Caki2 (cell line): Measurements from ENCODE around the gene NFATC3. TPM values are rescaled to one million over a fixed set of nuclear protein-coding genes. Genes with fewer than 3 reads are reported as not detected.
A peak's percentile ranks its signal among the peaks of the same experiment; 100 is the strongest.

Experiments used
- DNase-seq: peaks from one replicate; pipeline ENCODE4 v3.0.0-alpha.2; 2015; ENCODE audit warnings: low read depth
- in situ Hi-C: cut with HindIII; loops from 2 replicates; pipeline ENCODE4 v1.10.0; 2016; ENCODE audit warnings: low sequenced_read_pairs, low pct_unique_long_range_greater_than_20kb, mixed read lengths
- total RNA-seq: library from RNA; depleted of rRNA; stranded (reverse); fragments of >200 nt; shearing (Covaris generic); gene quantifications from 2 replicates; pipeline ENCODE4 v1.2.3, GENCODE V29; 2014; ENCODE audit warnings: low replicate concordance

Gene NFATC3
- total RNA-seq, 1 experiment from 2014 or later = 15.9 TPM

DNA sequence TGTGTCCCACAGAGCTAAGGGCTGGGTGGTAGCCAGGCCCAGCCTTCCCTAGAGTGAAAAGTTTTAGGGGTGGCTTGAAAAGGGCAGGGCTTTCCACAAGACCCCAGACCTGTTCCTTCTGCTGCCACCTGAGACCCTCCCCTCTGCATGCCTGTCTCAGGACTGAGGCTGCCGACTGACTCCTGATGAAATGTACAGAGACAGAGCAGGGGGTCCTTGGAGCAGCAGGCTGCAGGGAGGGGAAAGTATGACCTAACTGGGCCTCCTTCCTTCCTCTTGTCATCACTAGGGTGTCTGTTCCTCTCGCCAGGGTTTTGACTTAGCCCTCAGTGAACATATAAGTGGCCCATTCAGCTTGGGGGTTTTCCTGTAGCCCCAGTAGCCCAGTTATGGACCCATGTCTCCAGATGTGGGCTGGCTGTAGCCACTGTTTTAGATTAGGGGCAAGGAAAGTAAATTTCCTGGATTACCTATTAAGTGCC is 14.9 kb upstream of the NFATC3 start:
- DNase-seq = no peak
- in situ Hi-C loops = loop anchor here (25.0 kb wide), 2 partner anchors 142 to 183 kb away; partner anchors contain the start of genes NRN1L and PSKH1

DNA sequence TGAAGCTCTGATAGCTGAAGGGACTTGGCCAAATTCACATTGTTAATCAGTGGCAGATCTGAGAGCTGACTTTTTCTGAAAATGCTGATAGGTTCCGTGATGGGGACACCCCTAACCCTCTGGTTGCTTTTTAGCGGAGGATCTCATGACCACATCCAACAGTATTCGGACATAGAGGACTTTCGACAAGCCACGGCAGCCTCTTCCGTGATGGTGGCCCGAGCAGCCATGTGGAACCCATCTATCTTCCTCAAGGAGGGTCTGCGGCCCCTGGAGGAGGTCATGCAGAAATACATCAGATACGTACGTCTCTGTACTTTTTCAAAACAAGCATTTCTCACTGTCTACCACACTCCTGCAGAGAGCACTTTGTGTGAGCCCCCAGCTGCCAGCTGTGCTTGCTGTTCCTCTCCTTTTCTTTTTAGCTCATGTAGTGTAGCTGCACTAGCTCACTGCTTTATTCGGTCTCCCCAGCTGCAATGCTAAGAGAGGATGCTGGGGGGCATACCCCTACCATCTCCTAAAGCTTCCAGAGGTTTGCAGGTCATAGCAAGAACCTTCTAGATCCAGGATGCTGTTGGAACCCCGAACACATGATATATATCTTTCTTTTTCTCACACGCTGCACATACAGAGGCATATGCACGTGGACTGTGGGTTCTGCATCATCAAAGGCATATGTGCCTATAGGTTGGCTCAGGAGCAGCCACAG is 14.2 kb upstream of the NFATC3 start:
- DNase-seq = no peak
- in situ Hi-C loops = loop anchor here (25.0 kb wide), 2 partner anchors 141 to 184 kb away; partner anchors contain the start of genes NRN1L and PSKH1

DNA sequence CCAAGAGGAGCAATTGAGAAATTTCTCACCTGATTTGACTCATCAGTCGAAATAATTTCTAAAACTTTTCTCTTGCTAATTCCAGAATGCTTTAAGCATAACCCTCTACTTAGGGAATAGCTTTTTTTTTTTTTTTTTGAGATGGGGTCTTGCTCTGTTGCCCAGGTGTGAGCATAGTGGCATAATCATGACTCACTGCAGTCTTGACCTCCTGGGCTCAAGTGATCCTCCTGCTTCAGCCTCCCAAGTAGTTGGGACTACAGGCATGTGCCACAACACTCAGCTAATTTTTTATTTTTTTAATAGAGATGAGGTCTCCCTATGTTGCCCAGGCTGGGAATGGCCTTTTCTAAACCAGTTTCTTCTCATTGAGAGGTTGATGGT is 13.7 kb upstream of the NFATC3 start:
- in situ Hi-C loops = loop anchor here (25.0 kb wide), 2 partner anchors 141 to 184 kb away; partner anchors contain the start of genes NRN1L and PSKH1
- no peak for DNase-seq

DNA sequence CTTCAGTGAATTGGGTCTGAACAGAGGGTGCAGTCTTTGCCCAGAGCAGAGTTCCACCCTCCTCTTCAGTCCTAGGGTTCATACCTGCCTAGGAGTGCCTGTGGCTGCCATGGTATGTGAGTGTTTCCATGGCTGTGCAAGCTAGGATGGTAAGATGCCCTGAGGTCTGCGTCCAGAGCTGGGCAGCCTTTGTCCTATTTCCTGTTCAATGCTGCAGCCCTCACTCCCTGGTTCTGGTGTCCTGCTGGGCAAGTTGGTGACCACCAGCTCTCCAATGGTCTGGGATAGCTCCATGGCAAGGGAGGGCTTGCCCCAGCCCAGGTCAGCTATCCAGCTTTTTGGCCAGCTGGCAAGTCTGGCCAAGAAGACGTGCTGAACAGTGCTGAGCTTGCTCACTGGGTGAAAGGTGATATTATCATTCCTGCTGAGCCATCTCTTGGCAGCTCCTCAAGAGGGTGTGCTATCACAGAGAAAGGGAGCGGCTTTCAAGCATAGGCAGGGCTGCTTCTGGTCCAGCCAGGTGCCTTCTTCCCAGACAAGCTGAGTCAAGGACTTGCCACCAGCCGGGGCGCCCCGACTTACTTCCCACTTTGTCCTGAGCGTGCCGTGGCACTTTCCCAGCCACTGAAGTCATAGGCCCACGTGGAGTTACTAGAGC is 13.0 kb upstream of the NFATC3 start:
- peak; percentile 75 for DNase-seq
- in situ Hi-C loops = loop anchor here (25.0 kb wide), 2 partner anchors 140 to 185 kb away; partner anchors contain the start of genes NRN1L and PSKH1

DNA sequence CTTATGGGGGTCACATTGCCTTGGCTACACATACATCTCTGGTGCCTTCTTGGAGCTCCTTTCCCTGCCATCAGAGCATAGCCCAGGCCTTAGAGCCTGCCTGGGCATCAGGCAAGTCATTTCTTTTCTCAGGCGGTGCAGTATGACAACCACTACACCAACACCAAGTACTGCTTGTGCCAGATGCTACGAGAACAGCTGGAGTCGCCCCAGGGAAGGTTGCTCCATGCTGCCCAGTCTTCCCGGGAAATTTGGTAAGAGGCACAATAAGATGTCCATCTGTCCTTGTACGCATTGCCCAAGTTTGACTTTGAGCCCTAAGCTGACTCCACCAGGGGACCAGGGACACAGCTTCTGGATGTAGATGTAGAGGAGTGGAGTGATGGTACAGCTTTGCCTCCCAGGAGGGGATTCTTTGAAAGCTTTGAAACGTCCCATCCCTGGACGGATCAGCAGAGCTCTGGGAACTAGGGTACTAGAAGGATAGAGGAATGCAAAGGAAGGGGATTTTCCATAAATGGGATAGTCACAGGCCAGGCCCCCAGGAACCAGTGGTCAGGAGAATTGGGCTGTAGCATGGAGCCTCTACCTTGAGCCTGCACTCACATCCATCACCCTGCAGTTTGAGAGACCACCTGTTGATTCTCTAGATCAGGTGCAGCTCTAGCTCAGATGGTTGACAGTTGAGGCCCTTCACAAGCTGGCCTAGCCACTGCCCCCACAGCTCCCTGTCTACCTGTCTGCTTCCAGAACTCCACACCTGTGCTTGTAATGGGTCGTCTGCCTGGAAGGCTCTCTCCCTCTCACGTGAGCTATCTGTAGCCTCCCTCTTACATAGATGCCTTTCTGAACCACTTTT is 11.0 kb upstream of the NFATC3 start:
- no peak for DNase-seq
- in situ Hi-C loops = loop anchor here (25.0 kb wide), 2 partner anchors 138 to 187 kb away; partner anchors contain the start of genes NRN1L and PSKH1

DNA sequence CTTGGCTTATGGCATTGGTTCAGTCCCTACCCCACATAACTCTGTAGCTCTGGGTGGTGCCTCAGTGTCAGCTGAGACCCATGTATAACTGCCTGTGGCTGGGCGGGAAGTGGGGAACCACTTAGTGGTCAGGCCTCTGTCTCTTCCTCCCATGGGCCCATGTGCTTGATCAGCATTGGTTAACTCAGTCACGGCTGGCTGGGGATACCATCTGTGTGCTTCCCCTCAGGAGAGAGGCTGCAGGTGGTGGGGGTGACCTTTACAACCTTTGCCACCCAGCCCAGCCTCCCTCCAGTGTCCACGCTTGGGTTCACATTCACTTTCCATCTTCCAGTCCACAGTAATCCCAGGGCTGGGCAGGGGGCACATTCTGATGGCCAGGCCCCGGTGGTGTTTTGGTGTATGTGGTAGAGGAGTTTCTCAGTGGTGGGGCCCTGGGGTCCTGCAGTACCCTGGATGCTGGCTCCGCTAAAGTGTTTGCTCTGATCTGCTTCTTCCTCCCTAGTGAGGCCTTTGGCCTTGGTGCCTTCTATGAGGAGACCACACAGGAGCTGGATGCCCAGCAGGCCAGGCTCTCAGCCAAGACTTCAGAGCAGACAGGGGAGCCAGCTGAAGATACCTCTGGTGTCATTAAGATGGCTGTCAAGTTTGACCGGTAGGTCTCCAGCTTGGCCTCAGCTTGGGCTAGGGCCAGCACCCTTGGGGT is 10.2 kb upstream of the NFATC3 start:
- DNase-seq = no peak
- in situ Hi-C loops = loop anchor here (25.0 kb wide), 2 partner anchors 137 to 188 kb away; partner anchors contain the start of genes NRN1L and PSKH1

DNA sequence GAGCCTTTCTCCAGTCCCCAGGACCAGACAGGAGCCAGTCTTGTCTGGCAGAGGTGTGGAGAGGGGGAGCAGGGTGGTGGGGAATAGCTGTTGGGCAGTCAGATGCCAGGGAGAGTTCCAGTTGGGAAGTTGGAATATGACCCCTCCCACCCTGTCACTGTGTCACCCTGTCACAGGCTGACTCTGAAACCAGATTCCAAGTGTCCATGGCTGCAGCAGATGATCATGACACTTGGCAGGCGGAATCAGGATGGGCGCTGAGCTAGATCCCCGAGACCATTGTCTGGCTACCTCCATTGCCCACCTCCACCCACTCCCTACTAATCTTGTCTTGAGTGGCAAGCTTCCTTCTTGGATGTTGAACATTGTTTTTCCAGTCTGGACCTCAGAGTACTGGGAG is 9.2 kb upstream of the NFATC3 start:
- in situ Hi-C loops = no loop called here
- DNase-seq = no peak

DNA sequence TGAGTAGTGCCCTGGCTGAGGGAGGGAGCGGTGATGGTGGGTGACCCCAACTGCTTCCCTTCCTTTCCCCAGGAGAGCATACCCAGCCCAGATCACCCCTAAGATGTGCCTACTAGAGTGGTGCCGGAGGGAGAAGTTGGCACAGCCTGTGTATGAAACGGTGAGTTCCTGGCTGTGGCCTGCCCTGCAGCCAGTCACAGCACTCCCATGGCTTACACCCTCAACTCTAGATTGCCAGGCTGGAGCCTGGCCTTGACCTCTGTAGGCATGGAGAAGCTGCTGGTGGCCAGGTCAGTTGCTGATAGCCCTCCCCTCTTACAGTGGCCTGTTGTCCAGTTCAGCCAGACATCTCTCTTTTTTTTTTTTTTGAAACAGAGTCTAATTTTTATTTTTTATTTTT is 8.6 kb upstream of the NFATC3 start:
- DNase-seq = no peak
- in situ Hi-C loops = no loop called here

DNA sequence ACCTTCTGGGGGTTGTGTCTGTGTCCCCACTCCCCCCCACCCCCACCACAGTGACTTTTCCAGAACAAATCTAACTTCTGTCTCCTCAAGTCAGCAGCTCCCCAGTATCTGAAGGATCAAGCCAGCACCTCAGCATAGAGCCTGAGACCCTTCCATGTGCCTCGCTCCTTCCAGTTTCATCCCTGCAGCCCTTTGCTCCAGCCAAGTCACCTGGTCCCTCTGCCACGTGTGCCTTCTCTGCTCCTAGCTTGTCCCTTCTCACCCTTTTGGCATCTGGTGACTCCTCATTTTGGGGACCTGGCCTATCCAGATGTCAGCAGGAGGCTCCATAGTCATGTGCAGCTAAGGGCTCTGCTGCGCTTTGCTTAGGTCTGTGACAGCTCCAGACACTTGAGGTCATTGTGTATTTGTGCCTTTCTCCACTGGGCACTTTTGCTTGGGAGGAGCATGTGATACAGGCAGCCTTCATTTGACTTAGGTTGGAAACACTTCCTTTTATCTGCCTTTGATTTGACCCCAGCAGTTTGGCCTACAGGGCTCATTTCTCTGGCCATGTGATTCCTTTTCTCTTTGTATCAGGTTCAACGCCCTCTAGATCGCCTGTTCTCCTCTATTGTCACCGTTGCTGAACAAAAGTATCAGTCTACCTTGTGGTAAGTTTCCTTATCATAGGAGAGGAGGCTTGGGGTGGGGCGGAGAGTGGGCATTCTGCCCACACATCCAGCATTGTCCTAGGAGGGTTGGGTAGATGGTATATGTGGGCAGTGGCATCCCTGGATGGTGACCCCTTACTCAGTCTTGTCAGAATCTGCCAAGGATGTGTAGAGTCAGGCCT is 7.1 kb upstream of the NFATC3 start:
- in situ Hi-C loops = no loop called here
- no peak for DNase-seq

DNA sequence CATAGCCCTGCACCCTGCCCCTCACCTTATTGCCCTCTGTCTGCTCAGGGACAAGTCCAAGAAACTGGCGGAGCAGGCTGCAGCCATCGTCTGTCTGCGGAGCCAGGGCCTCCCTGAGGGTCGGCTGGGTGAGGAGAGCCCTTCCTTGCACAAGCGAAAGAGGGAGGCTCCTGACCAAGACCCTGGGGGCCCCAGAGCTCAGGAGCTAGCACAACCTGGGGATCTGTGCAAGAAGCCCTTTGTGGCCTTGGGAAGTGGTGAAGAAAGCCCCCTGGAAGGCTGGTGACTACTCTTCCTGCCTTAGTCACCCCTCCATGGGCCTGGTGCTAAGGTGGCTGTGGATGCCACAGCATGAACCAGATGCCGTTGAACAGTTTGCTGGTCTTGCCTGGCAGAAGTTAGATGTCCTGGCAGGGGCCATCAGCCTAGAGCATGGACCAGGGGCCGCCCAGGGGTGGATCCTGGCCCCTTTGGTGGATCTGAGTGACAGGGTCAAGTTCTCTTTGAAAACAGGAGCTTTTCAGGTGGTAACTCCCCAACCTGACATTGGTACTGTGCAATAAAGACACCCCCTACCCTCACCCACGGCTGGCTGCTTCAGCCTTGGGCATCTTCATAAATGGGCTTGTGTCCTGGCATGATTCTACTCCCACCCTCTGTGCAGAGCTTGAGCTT is 6.3 kb upstream of the NFATC3 start:
- in situ Hi-C loops = no loop called here
- DNase-seq = no peak

DNA sequence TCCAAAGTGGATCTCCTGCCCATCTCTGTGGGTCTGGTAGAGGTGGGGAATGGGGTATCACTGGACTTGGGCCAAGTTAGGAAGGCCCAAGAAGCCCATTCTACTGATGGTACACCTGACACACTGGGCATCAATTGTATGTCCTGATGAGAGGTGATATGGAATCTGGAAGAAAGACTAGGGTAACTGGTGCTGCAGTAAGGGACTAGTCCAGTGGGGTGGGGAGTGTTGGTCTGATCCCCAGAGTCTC is 5.9 kb upstream of the NFATC3 start:
- in situ Hi-C loops = no loop called here
- no peak for DNase-seq

DNA sequence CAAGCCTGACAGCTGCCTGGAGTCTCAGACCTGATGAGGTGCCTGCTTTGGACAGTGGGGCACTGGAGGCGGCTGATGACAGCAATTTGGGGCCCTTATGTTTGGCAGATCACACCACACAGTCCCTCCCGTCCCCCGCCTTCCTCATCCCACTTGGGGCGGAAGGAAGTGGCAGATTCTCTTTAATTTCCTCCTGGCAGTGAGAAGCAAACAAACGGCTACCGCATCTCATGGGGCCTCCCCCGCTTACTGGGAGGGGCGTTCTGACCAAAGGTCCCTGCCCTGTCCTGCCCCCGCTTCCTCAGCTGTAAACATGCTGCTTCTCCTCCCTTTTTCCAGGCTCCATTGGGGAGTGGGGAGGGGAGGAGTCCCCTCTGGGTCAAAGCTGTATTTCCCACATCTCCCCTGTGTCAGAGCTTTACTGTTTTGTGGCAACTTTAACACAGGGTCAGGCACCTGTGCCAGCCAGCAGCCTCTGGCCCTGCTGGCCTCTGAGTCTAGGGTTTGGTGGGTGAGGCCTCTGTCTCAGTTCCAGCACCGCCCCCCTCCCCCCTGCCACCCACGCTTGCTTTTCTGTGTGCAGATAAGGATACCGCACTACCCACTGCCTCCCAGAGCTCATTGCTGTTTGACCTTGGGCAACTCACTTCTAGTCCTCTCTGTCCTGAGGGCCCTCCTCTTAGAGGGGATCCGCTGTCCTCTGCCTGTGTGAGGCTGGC is 5.4 kb upstream of the NFATC3 start:
- DNase-seq = no peak
- in situ Hi-C loops = no loop called here

DNA sequence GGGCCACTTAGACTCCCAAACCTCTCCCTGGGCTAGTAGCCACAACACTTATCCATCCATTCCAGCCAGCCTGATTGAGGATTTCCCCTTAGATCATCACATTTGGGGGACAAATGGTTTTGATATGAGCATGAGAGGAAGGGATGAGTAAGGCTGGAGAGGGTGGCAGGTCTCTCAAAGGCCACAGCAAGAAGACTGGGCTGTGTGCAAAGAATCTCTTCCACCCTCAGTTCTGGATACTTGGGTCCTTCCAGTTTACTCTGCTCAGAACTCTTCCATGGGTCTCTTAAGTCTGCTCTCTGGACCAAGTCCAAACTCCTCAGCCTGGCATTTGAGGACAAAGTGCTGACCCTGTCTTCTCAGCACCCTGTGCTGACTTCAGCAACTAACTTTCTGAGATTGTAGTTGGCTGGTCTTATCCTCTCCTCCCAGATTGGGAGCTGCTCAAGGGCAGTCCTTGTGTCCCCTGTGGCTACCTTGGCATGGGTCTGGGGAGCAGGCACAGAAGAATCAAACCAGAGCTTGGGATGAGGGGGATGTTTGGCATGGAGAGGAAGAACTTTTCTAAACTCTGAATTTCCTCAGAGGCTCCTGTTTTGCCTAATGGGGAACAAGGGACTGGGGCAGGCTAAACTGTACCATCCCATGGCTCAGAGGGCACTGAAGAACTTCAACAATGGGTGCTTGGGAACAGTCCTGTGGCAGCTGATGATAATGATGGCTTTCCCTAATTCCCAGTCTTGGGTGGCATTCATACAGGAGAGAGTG is 3.1 kb upstream of the NFATC3 start:
- no peak for DNase-seq
- in situ Hi-C loops = no loop called here

DNA sequence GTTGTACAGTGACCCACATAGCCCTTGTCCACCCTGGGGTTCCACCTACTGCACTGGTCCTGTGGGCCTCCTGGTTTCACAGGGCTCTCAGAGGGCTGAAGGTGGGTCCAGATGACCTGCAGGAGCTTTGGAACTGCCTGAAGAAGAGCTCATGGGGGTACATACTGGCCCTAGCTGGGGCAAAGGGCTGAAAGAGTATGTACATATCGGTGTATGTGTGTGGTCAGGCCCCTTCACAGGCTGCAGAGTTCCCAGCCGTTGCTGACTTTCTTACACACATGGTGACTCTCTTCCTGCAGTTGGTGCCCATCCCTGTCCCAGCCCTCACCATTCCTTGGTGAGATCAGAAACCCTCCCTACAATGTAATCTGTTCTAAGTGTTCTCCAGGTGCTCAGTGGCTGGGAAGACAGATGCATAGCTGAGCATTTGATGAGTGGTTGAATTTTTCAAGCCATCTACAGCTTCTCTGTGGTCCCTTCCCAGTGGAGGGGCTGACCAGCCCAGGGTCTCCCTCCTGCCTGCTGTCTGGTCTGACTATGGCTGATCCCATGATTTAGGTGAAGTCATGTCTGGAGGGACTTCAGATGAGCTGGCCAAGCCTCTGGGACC is 2.4 kb upstream of the NFATC3 start:
- in situ Hi-C loops = no loop called here
- DNase-seq = no peak

DNA sequence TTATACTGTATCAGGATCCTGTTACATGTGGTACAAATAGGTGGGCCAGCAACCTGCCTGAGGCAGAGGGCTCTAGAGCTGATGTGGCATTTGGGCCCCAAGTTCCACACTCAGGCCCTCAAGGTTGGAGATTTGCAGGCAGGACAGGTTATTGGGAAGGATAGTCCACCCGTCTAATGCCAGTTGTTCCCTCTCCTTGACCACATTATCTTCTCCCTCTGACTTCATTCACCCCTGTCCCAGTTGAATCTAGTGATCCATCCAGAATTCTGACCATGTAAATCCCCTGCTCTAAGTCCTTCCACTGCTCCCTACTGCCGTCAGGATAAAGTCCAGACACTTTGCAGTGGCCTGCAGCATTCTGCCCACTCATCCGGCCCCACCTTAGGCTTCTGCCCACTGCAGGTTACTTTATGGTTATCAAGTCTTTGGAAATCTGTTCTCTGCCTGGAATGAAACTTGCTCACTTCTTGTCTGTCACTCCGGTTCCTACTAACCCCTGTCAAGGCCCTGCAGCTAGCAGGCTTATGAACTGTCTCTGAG is 1.9 kb upstream of the NFATC3 start:
- DNase-seq = no peak
- in situ Hi-C loops = no loop called here
